Smooth muscle cell (in vitro differentiated cells): ENCODE results near the gene MIOS. TPM values are rescaled to one million over a fixed set of nuclear protein-coding genes. Genes with fewer than 3 reads are reported as not detected.
A peak's percentile ranks its signal among the peaks of the same experiment; 100 is the strongest.

Source experiments
- DNase-seq: peaks from one replicate; lab custom pipeline; 2025; ENCODE audit not compliant: unreplicated experiment; lab: John Stamatoyannopoulos, UW
- H2AFZ ChIP-seq: fragments of 200-600 bp; sonication (generic); 2 replicates; pipeline ENCODE4 v1.6.0; 2016; ENCODE audit warnings: antibody characterized with exemption, low read depth, mild to moderate bottlenecking
- H3F3A ChIP-seq: fragments of 200-600 bp; sonication (generic); 2 replicates; pipeline ENCODE4 v1.6.0; 2017; ENCODE audit warnings: antibody characterized with exemption, low read depth
- H3K27ac ChIP-seq: fragments of 200-600 bp; sonication (generic); 2 replicates; pipeline ENCODE4 v1.5.1; 2016; ENCODE audit warnings: low read depth, mild to moderate bottlenecking
- H3K27me3 ChIP-seq: fragments of 200-600 bp; sonication (generic); 2 replicates; pipeline ENCODE4 v1.6.1; 2016; ENCODE audit warnings: low read depth, mild to moderate bottlenecking
- H3K36me3 ChIP-seq: fragments of 200-600 bp; sonication (generic); 2 replicates; pipeline ENCODE4 v1.5.1; 2016; ENCODE audit warnings: low read depth
- H3K4me1 ChIP-seq: fragments of 200-600 bp; sonication (generic); 2 replicates; pipeline ENCODE4 v1.5.1; 2016; ENCODE audit warnings: low read depth
- H3K4me2 ChIP-seq: fragments of 200-600 bp; sonication (generic); 2 replicates; pipeline ENCODE4 v1.6.0; 2016; ENCODE audit warnings: mild to moderate bottlenecking
- H3K4me3 ChIP-seq: fragments of 200-600 bp; sonication (generic); 2 replicates; pipeline ENCODE4 v1.5.1; 2016; ENCODE audit warnings: mild to moderate bottlenecking
- H3K79me2 ChIP-seq: fragments of 200-600 bp; sonication (generic); 2 replicates; pipeline ENCODE4 v1.6.0; 2016; ENCODE audit warnings: low read depth, mild to moderate bottlenecking
- H3K9ac ChIP-seq: fragments of 200-600 bp; sonication (generic); 2 replicates; pipeline ENCODE4 v1.6.0; 2016; ENCODE audit warnings: low read depth
- H3K9me3 ChIP-seq: fragments of 200-600 bp; sonication (generic); replicated peaks from 2 replicates; pipeline ENCODE4 v1.5.1; 2016; ENCODE audit warnings: low read depth
- H4K20me1 ChIP-seq: fragments of 200-600 bp; sonication (generic); 2 replicates; pipeline ENCODE4 v1.6.0; 2016; ENCODE audit warnings: low read depth
- CTCF ChIP-seq: fragments of 200-600 bp; sonication (generic); IDR thresholded peaks from 2 replicates; pipeline ENCODE4 v1.5.1; 2017; ENCODE audit warnings: borderline replicate concordance, mild to moderate bottlenecking, antibody characterized with exemption; ENCODE audit not compliant: insufficient read depth, poor library complexity, severe bottlenecking
- WGBS: methylation state at CpG from one replicate; pipeline ENCODE4 v1.1.7; 2016; ENCODE audit warnings: low lambda C conversion rate; 5-methylcytosine and 5-hydroxymethylcytosine counted together
- polyA plus RNA-seq: library from polyadenylated mRNA; unstranded; fragments of >200 nt; fragmentation: Nextera tagmentation; extraction: Ambion mirVana; gene quantifications from 2 replicates; pipeline ENCODE4 v1.2.1, GENCODE V29; 2016
- total RNA-seq: library from RNA; depleted of rRNA; stranded (reverse); fragments of >200 nt; gene quantifications from 2 replicates; pipeline ENCODE4 v1.2.3, GENCODE V29; 2014

MIOS gene
- total and polyA plus RNA-seq, 2 experiments from 2014 or later, result 10.3 to 25.9 TPM

GRCh38 chr7:7595451-7595850, 28.8 kb downstream of the MIOS start:
- no peak overlapping the region for H3K27ac ChIP-seq
- H3K27me3 ChIP-seq, result no peaks in the 10 kb centered on the region
- H3K9me3 ChIP-seq, result no peaks in the 10 kb centered on the region
- no peaks in the 10 kb centered on the region for H4K20me1 ChIP-seq
- no peaks in the 10 kb centered on the region for H3K4me1 ChIP-seq
- TF ChIP-seq CTCF, result peak; percentile 48
- H3F3A ChIP-seq, result no peaks in the 10 kb centered on the region
- H3K79me2 ChIP-seq, result no peaks in the 10 kb centered on the region
- H3K36me3 ChIP-seq, result peaks cover 11% of the 10 kb centered on the region
- no peak overlapping the region for H2AFZ ChIP-seq
- H3K4me2 ChIP-seq, result no peak overlapping the region
- no peak overlapping the region for H3K9ac ChIP-seq
- WGBS, result 75% methylated on average over 1 of the region's 1 CpG
- no peak for DNase-seq
- no peak overlapping the region for H3K4me3 ChIP-seq

GRCh38 chr7:7596176-7596575, 29.5 kb downstream of the MIOS start:
- Histone ChIP-seq H3K9me3 (no peaks in the 10 kb centered on the region), H3K4me1 (no peaks in the 10 kb centered on the region), H4K20me1 (no peaks in the 10 kb centered on the region), H3K27me3 (no peaks in the 10 kb centered on the region), H3K4me2 (no peak overlapping the region), H2AFZ (no peak overlapping the region), H3F3A (no peaks in the 10 kb centered on the region), H3K36me3 (peaks cover 11% of the 10 kb centered on the region), H3K4me3 (no peak overlapping the region), H3K9ac (no peak overlapping the region), H3K79me2 (no peaks in the 10 kb centered on the region), H3K27ac (no peak overlapping the region)
- WGBS, result 97% methylated on average over 5 of the region's 5 CpGs
- TF ChIP-seq CTCF, result no peak
- DNase-seq, result no peak

GRCh38 chr7:7607010-7607409, 40.3 kb downstream of the MIOS start:
- Histone ChIP-seq H4K20me1 (no peaks in the 10 kb centered on the region), H3K4me2 (no peak overlapping the region), H3F3A (no peaks in the 10 kb centered on the region), H3K27ac (no peak overlapping the region), H3K9ac (no peak overlapping the region), H3K36me3 (peaks cover 2% of the 10 kb centered on the region), H3K4me3 (no peak overlapping the region), H3K27me3 (no peaks in the 10 kb centered on the region), H2AFZ (no peak overlapping the region), H3K9me3 (no peaks in the 10 kb centered on the region), H3K79me2 (no peaks in the 10 kb centered on the region), H3K4me1 (no peaks in the 10 kb centered on the region)
- no peak for DNase-seq
- 64% methylated on average over 3 of the region's 3 CpGs for WGBS
- TF ChIP-seq CTCF, result no peak

- Histone ChIP-seq H3F3A (no peaks in the 10 kb centered on the region), H3K27me3 (no peaks in the 10 kb centered on the region), H3K9ac (no peak overlapping the region), H3K79me2 (no peaks in the 10 kb centered on the region), H3K4me1 (no peaks in the 10 kb centered on the region), H4K20me1 (no peaks in the 10 kb centered on the region), H3K9me3 (no peaks in the 10 kb centered on the region), H2AFZ (no peak overlapping the region), H3K27ac (no peak overlapping the region), H3K4me2 (no peak overlapping the region), H3K36me3 (peaks cover 2% of the 10 kb centered on the region), H3K4me3 (no peak overlapping the region)
- DNase-seq, result no peak
- WGBS, result 95% methylated on average over 2 of the region's 2 CpGs
- TF ChIP-seq CTCF, result no peak
Measured at GRCh38 chr7:7609330-7609729, 42.6 kb downstream of the MIOS start.
